ENCODE results near the gene OR2T6.
"Not testable (repeated sequence)": the region's sequence is repeated elsewhere in the genome, so short reads cannot be mapped to it uniquely, and the experiment has no call there.

OR2T6 gene

DNA sequence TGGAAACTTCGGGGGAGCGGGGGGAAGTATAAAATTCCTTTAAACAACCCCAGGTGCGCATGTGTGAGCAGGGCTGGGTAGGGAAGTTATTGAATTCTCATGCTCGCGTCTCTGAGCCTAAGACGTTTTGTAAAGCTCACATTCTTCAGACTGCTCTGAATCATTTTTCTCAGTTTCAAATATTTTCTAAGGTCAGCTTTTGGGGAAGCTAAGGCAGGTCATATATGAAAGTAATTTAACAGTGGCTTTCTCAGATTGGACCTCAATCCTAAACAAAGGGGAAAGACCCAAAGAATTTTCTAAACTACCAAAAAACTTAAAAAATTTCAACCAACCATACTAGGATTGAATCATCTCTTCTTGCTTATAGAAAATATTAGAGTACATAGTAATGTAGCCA lies 59.4 kb downstream of the OR2T6 start:
- not testable (repeated sequence) for DNase-seq

GRCh38 chr1:248436303-248436702 lies 60.8 kb downstream of the OR2T6 start:
- DNase-seq, result not testable (repeated sequence)

DNA sequence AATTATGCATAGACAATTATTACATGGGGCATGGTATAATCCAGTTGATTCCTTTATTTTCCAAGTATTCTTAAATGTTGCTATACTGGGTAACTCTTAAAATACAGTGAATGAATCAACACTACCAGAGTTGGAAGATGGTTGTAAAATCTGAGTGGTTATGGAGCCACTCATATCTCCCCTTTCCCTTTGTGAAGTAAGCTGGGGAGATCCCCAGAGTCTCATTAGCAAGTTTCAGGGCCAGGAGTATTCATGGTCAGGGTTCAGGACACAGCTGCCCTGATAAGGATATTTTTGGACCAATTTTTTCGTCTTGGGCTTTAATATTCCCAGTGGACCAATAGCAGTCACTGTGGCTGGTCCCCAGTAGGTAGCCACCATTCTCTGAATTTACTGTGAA lies 63.1 kb downstream of the OR2T6 start:
- not testable (repeated sequence) for DNase-seq

DNA sequence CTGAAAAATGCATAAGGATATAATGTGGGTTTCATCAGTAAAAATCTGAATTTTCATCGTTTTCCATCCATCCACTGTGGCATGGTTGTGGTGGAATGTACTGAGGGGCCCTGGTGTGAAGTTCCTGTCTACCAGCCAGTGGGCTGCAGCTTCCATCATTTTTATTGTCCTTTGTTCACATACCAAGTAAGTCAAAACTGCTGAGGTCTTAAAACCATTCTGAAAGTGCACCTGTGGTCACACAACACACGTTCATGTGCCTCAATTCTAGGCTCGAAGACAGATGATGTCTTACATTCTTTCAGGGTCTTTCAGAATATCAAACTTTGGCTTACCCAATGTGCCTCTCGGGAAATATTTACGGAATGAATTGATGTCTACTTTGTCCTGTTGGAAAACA lies 63.7 kb downstream of the OR2T6 start:
- DNase-seq, result not testable (repeated sequence)

Data from 8988T (cell line).